GM10266 (cell line): ENCODE data around the gene TNIP1.

Experiments
- DNase-seq: peaks from one replicate; pipeline ENCODE4 v3.0.0; 2012; ENCODE audit errors: extremely low spot score
- CTCF ChIP-seq: IDR thresholded peaks from 2 replicates; pipeline ENCODE4 v1.5.1; 2012; ENCODE audit warnings: mild to moderate bottlenecking, low read depth; ENCODE audit not compliant: control insufficient read depth, insufficient read depth; ENCODE audit errors: missing control alignments

Gene TNIP1

GRCh38 chr5:151078490-151079262 lies 2.2 kb downstream of the TNIP1 start:
- TF ChIP-seq CTCF: no peak
- DNase-seq: peak; percentile 80

- no peak for TF ChIP-seq CTCF
- no peak for DNase-seq
Measured at GRCh38 chr5:151077967-151078366, 2.9 kb downstream of the TNIP1 start.

- no peak for DNase-seq
- no peak for TF ChIP-seq CTCF
Measured at GRCh38 chr5:151077419-151077818, 3.4 kb downstream of the TNIP1 start.

- DNase-seq: no peak
- no peak for TF ChIP-seq CTCF
Measured at GRCh38 chr5:151076616-151077015, 4.2 kb downstream of the TNIP1 start.

- no peak for TF ChIP-seq CTCF
- DNase-seq: no peak
Measured at GRCh38 chr5:151075698-151076331, 5.0 kb downstream of the TNIP1 start.

GRCh38 chr5:151074557-151074956 lies 6.3 kb downstream of the TNIP1 start:
- no peak for TF ChIP-seq CTCF
- no peak for DNase-seq

GRCh38 chr5:151073280-151073679 lies 7.6 kb downstream of the TNIP1 start:
- DNase-seq: no peak
- TF ChIP-seq CTCF: no peak
